ENCODE measurements around the gene KIAA0513.

KIAA0513 gene

GRCh38 chr16:85005285-85006069, 22.1 kb upstream of the KIAA0513 start:
- DNase-seq, result no peak

GRCh38 chr16:85006639-85007038, 21.0 kb upstream of the KIAA0513 start:
- DNase-seq, result no peak

DNA sequence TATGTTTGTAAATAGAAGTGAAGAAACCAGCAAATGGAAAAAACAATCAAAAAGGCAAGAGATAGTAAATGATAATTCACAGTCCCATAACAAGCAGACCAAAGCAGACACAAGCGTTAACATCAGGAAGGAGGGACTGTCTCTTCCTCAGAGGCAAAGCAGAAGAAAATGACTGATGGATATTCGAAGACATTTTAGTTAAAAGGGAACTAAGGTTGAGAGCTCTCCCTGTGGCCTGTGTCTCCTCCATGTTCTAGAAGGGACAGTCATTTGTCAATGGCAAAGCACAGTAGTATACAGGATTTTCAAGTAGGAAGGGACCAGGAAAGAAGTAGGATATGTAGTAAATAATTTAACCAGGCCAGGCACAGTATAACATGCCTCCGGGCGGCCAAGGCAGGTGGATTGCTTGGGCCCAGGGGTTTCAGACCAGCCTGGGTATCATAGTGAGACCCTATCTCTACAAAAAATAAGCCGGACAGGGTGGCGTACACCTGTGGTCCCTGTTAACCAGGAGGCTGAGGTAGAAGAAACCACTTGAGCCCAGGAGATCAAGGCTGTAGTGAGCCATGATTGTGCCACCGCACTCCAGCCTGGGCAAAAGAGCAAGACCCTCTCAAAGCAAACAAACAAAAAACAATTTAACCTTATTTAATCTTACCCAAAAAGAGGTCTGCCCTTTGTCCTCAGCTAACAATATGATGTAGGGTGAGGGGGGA, 19.9 kb upstream of the KIAA0513 start:
- no peak for DNase-seq

DNA sequence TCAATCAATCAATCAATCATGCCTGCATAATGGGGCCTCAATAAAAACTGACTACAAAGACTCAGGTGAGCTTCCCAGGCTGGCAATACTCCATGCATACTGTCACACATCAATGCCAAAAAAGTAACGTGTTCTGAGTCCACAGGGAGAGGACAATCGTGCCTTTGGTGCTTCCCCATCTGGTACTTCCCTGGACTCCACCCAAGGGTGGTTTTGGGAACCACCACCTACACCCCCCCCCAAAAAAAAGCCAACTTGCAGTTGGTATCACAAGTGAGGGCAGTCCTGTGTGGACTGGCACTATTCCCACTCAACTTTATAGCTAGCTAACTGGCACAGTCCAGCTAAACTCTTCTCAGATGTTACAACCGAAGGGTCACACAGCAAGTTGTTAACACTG, 19.3 kb upstream of the KIAA0513 start:
- no peak for DNase-seq

GRCh38 chr16:85010446-85010930, 17.1 kb upstream of the KIAA0513 start:
- no peak for DNase-seq

DNA sequence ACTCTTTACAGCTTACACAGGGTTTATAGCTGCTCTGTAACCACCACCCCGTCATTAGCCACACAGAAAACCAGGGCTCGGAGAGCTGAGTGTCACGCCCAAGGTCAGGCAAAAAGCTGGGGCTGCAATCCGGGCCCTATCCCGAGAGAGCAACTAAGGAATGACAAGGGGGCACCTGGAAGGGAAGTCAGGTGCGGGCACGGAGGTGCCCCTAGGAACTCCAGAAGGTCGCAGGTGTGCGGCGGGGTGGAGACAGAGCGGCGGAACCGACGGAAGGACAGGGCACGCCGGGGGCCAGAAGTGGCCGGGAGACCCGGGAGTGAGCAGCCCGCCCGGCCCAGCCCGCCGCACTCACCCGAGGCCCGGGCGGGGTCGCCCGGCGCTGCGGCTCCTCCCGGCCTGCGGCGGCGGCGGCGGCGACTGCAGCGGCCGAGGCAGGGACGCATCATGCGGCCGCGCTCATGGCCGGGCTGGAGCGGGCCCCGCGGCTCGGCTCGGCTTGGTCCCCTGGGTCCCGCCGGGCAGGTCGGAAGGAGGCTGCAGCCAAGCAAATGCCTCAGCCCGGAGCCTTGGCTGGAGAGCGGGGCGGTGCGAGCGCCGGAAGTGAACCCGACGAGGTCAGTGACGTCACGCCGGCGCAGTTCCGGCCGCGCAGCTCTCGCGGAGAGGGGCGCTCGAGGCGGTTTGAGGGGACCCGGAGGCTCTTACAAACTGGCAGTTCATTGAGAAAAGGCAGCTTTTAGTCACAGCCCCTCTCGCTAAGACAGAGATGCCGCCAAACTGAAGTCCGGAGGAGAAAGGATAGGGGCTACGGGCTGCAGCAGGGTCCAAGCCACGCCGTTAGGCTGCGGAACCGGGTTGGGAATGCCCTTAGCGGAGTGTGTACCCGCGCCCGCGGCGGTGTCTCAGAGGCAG, 16.4 kb upstream of the KIAA0513 start, which contains the start of gene ZDHHC7:
Gene ZDHHC7 (minus strand): TSS at position 605 of the 915 bp plus-strand sequence. CDS start 20,917 bp downstream, outside the sequence.
- peak; percentile 36 for DNase-seq

- no peak for DNase-seq
These were observed 15.7 kb upstream of the KIAA0513 start for GRCh38 chr16:85011846-85012284.

GRCh38 chr16:85014311-85014710, 13.3 kb upstream of the KIAA0513 start:
- no peak for DNase-seq

DNA sequence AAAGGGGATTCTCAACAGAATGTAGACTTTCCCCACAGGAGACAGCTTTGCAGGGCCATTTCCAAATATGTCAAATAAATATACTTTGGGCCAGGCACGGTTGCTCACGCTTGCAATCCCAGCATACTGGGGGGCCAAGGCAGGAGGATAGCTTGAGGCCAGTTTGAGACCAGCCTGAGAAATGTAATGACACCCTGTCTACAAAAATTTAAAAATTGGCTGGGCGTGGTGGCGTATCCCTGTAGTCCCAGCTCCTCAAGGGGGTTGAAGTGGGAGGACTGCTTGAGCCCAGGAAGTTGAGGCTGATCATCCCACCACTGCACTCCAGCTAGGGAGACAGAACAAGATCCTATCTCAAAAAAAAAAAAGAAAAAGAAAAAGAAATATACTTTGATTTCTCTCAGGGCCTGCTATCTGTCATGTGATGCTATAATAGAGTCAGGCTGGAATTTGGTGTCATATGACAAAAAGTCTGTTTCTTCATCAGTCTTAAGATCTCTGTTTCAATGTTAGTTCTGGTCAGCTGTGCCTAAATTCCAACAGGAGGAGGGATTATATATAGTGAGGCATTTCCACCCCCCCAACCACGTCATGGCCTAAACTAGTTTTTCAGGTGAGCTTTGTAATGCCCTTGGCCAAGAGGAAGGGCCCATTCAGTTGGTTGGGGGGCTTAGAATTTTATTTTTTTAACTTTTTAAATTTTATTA, 12.0 kb upstream of the KIAA0513 start:
- no peak for DNase-seq

DNA sequence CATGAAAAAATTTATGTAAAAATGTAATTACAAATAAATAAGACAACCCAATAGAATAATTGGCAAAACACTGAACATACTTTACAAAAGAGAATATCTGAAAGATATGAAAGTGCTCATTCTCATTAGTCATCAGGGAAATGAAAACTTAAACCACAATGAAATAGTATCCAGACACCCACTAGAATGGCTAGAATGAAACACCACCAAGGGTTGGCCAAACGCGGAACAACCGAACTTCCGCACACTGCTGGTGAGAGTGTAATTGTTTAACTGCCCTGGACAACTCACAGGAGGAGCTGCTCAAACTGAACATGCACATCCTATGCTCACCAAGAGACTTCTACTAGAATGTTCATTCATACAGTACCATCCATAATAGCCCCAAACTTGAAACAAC, 10.4 kb upstream of the KIAA0513 start:
- no peak for DNase-seq

- no peak for DNase-seq
These were observed 10.0 kb upstream of the KIAA0513 start for GRCh38 chr16:85017633-85018032.

DNA sequence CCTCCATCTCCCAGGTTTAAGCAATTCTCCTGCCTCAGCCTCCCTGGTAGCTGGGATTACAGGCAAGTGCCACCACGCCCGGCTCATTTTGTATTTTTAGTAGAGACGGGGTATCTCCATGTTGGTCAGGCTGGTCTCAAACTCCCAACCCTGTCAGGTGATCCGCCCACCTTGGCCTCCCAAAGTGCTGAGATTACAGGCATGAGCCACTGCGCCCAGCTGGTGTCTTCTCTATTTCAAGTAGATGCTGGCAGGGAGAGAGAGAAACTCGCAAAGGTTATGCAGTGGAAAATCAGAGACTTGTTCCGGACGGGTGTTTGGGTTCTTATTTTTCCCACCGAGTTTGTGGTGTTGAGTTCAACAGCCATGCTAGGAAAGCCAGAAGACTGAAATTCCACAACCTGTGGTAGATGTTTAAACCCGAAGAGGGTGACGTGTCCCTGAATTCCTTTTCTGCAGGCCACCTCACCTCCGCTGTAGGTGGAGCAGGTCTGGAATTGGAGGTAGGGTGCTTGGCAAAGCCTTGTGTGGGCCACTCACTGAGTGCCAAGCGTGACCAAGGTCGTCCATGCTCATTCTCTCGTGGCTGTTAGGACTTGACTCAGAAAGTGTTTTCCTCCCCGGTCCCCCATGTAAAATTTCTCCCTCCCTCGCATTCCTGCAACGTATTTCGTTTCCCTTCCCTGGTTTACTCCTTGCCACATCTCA, 8.9 kb upstream of the KIAA0513 start:
- DNase-seq, result no peak

- DNase-seq, result peak; percentile 74
These were observed 7.8 kb upstream of the KIAA0513 start for GRCh38 chr16:85019659-85020245.

- DNase-seq, result no peak
These were observed 1.6 kb upstream of the KIAA0513 start for GRCh38 chr16:85025781-85026653.

DNA sequence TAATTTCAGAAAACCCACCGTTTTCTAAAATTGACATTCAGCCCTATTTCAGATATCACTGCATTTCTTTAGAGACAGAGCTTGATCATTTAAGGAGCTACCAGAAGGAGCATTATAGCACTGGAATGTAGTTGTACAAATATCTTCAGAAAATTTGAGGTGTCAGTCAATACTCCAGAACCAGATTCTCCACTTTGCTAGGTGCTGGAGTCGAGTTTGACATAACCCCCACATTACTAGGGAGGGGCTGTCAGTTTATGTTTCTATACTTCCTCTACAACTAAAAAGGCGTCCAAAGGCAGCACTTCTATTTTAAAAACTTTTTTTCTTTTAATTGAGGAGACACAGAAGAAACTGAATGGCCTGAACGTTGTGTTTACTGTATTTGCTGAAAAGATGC, 892 bp upstream of the KIAA0513 start:
- no peak for DNase-seq

- no peak for DNase-seq
These were observed 526 bp downstream of the KIAA0513 start for GRCh38 chr16:85027958-85028684.

DNA sequence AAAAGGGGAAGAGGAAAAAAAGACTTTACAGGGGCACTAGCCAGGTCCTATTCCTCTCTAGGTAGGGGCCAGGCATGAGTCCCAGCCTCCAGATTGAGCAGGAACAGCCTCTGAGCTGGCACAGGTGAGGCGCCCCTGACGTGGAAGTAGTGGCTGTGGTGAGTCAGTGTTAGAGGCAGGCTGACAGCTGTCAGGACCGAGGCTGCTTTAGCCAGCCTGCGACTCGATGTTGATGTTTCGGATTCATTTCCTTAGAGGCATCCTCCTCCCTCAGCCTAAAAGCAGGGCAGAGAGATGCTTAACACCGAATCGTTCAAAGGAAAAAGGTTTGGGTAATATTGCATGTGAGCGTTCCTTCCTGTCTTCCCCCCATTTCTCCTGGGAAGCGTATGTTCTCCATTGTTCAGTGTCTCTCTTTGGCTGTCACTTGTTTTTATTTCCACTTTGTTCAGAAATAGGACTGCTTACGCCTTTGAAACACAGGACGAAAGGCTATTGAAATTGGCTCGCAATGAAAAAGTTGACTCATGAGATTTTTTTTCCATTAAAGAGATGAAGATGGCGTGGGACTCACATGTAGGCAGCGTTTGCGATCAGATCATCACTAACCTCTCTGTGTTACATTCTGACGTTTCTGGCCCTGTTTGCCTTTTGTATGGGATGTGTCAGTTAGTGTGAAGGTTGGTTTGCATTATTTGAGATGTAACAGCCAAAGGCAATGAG, 1.3 kb downstream of the KIAA0513 start:
- no peak for DNase-seq

DNA sequence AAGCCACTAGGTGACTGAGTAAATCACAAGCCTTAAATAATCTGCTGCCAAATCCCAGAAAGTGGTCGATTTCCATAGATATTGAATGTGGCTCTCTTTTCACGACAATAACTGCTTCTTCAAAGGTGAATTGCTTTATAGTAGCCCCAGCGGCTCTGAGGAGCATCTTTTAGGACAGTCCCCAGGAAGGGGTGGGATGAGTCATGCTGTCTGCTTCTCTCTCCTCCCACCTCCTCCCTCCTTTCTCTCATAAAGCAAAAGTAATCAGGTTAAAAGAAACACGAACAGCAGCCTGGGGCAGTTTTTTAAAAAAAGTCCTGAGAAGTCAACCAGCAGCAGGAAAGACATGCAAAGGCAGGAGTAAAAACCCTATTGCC, 1.8 kb downstream of the KIAA0513 start:
- no peak for DNase-seq

DNA sequence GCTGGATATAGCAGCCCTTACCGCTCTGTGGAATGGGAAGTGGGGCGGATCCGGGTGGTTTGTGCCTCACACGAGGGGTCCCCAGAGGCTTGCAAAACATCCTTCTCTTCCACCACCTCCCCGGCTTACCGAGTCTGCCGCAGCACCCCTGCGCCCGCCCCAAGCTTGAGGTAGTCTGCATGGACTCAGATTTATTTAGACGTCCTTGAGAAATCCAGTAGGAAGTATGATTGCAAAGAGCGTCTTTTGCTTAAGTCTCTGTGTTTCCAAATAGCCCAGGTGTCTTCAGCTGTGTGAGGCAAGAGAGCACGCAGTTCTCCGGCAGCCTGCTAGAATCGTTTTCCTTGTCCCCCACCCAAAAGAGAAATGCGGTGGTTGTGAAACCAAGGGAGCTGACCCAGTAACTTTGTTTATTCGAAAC, 2.4 kb downstream of the KIAA0513 start:
- no peak for DNase-seq

Data from DMS79 treated with DMSO at 0.1 percent for 48 hours (cell line).